ENCODE results near the gene PTPRF. TPM values are rescaled to one million over a fixed set of nuclear protein-coding genes. Genes with fewer than 3 reads are reported as not detected.

Gene PTPRF
- total and polyA plus RNA-seq, 4 donors: 41.2 to 241 (median 85.6) TPM

GRCh38 chr1:43611950-43612349 is 81.3 kb downstream of the PTPRF start:
- no peaks in the 10 kb centered on the region for H3K27me3 ChIP-seq (ENCODE audit: control insufficient read depth in 4 of 4, insufficient read depth in 4 of 4, low read length in 3 of 4)
- no peak for DNase-seq (ENCODE audit: low spot score)
- H3K9ac ChIP-seq (ENCODE audit: low read depth in 1 of 2, low read length in 2 of 2): no peak overlapping the region
- no peaks in the 10 kb centered on the region for H3K9me3 ChIP-seq (ENCODE audit: control insufficient read depth in 4 of 4, low read length in 3 of 4)
- 78% methylated on average over 7 of the region's 7 CpGs for WGBS
- H3K27ac ChIP-seq (ENCODE audit: low read depth in 1 of 2, low read length in 2 of 2): no peak overlapping the region
- H3K36me3 ChIP-seq (ENCODE audit: control insufficient read depth in 4 of 4, insufficient read depth in 3 of 4, low read depth in 1 of 4, low read length in 3 of 4): peaks cover 4 to 90% (median 48%) of the 10 kb centered on the region in 4 donors
- H3K4me1 ChIP-seq (ENCODE audit: control insufficient read depth in 4 of 4, insufficient read depth in 4 of 4, low read length in 3 of 4): no peaks in the 10 kb centered on the region
- H3K4me3 ChIP-seq (ENCODE audit: low read depth in 1 of 3, low read length in 3 of 3): no peak overlapping the region
- TF ChIP-seq HNF4G (IDR thresholded peaks at IDR 0.05) (no peak), RAD21 (IDR thresholded peaks at IDR 0.05) (peak in 1 of 2 donors; percentile 8), SP1 (IDR thresholded peaks at IDR 0.05) (no peak), FOXA1 (IDR thresholded peaks at IDR 0.05) (no peak), JUND (IDR thresholded peaks at IDR 0.05) (no peak), RXRA (IDR thresholded peaks at IDR 0.05) (no peak)

GRCh38 chr1:43612406-43612805 is 81.7 kb downstream of the PTPRF start:
- WGBS: 92% methylated on average over 15 of the region's 15 CpGs
- Histone ChIP-seq H3K9ac (ENCODE audit: low read depth in 1 of 2, low read length in 2 of 2) (no peak overlapping the region), H3K36me3 (ENCODE audit: control insufficient read depth in 4 of 4, insufficient read depth in 3 of 4, low read depth in 1 of 4, low read length in 3 of 4) (peaks cover 5 to 90% (median 46%) of the 10 kb centered on the region in 4 donors), H3K4me1 (ENCODE audit: control insufficient read depth in 4 of 4, insufficient read depth in 4 of 4, low read length in 3 of 4) (no peaks in the 10 kb centered on the region), H3K4me3 (ENCODE audit: low read depth in 1 of 3, low read length in 3 of 3) (no peak overlapping the region), H3K9me3 (ENCODE audit: control insufficient read depth in 4 of 4, low read length in 3 of 4) (no peaks in the 10 kb centered on the region), H3K27ac (ENCODE audit: low read depth in 1 of 2, low read length in 2 of 2) (no peak overlapping the region), H3K27me3 (ENCODE audit: control insufficient read depth in 4 of 4, insufficient read depth in 4 of 4, low read length in 3 of 4) (no peaks in the 10 kb centered on the region)
- no peak for TF ChIP-seq HNF4A (conservative IDR thresholded peaks at IDR 0.05)
- no peak for TF ChIP-seq FOXA2 (IDR thresholded peaks at IDR 0.05)
- TF ChIP-seq NR2F2 (IDR thresholded peaks at IDR 0.05): no peak
- TF ChIP-seq YY1 (IDR thresholded peaks at IDR 0.05): no peak
- TF ChIP-seq ZBTB33 (IDR thresholded peaks at IDR 0.05): no peak
- TF ChIP-seq SP1 (IDR thresholded peaks at IDR 0.05): no peak
- TF ChIP-seq ATF3 (IDR thresholded peaks at IDR 0.05): no peak
- no peak for TF ChIP-seq CTCF (IDR thresholded peaks at IDR 0.05; ENCODE audit: low read depth, low read length, missing input control)
- no peak for TF ChIP-seq RAD21 (IDR thresholded peaks at IDR 0.05)
- no peak for TF ChIP-seq REST (IDR thresholded peaks at IDR 0.05)
- TF ChIP-seq JUND (IDR thresholded peaks at IDR 0.05): no peak
- TF ChIP-seq HNF4G (IDR thresholded peaks at IDR 0.05): no peak
- TF ChIP-seq FOXA1 (IDR thresholded peaks at IDR 0.05): no peak
- no peak for TF ChIP-seq RXRA (IDR thresholded peaks at IDR 0.05)
- TF ChIP-seq GABPA (IDR thresholded peaks at IDR 0.05 in 1 of 2, conservative IDR thresholded peaks at IDR 0.05 in 1 of 2): no peak
- TF ChIP-seq TAF1 (conservative IDR thresholded peaks at IDR 0.05): no peak
- TF ChIP-seq MAX (IDR thresholded peaks at IDR 0.05): no peak
- no peak for TF ChIP-seq EGR1 (IDR thresholded peaks at IDR 0.05; ENCODE audit: low read depth in 2 of 2)
- no peak for DNase-seq (ENCODE audit: low spot score)
